Transverse colon (tissue), 3 donors: ENCODE data around the gene LARP6.

Experiments used
- EP300 ChIP-seq: sonication (generic); formaldehyde crosslinking; IDR thresholded peaks from one replicate; pipeline ENCODE4 v1.6.1; 2017; ENCODE audit warnings: antibody characterized with exemption, low read depth
- TF ChIP-seq, protein P1 (sequence below), 5 experiments: fragments of 200-600 bp in 3 of 5; fragments of 450-650 bp in 2 of 5; sonication (generic) in 3 of 5; IDR thresholded peaks; 1 replicate in 2 of 5; 2 replicates in 3 of 5; pipeline ENCODE4 v1.5.1; 2016 to 2017; ENCODE audit warnings: antibody characterized with exemption in 5 of 5, inconsistent platforms in 3 of 5, mild to moderate bottlenecking in 2 of 5, moderate library complexity in 1 of 5

DNA sequence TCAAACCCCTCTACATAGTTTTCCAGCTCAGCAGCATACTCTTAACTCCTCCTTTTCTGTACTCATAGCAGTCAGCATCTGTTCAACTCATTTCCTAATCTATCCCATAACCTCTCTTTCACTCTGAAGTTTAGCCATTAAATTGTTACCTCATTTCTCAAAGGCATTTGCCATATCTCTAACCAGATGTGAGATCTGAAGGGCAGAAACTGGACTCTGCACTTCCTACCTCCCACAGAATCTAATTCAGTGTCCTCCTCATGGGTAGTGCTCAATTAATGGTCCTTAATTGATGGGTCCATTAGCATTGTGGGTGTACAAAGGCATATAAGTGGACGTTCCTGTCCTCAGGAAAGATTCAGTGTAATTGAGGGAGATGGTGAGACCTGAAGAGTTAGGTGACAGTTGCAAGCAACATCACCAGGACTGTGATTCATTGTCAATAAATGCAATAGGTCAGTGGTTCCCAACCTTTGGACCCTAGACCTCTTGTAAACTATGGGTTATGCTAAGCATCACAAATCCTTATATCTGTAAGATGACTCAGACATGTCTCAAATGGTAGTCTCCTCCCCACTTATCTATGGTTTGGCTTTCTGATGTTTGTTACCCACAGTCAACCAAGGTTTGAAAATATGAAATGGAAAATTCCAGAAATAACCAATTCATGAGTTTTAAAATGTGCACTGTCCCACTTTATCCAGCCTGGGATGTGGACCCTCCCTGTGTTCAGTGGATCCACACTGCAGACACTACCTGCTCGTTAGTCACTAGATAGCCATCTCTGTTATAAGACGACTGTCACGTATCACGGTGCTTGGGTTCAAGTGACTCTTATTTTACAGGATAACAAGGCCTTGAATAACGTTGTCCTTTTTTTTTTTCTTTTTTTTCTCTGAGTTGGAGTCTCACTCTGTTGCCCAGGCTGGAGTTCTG, 65.6 kb downstream of the LARP6 start:
- TF ChIP-seq, protein P1, sequence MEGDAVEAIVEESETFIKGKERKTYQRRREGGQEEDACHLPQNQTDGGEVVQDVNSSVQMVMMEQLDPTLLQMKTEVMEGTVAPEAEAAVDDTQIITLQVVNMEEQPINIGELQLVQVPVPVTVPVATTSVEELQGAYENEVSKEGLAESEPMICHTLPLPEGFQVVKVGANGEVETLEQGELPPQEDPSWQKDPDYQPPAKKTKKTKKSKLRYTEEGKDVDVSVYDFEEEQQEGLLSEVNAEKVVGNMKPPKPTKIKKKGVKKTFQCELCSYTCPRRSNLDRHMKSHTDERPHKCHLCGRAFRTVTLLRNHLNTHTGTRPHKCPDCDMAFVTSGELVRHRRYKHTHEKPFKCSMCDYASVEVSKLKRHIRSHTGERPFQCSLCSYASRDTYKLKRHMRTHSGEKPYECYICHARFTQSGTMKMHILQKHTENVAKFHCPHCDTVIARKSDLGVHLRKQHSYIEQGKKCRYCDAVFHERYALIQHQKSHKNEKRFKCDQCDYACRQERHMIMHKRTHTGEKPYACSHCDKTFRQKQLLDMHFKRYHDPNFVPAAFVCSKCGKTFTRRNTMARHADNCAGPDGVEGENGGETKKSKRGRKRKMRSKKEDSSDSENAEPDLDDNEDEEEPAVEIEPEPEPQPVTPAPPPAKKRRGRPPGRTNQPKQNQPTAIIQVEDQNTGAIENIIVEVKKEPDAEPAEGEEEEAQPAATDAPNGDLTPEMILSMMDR (IDR thresholded peaks at IDR 0.05), result no peak
- no peak for TF ChIP-seq EP300
